Body of pancreas (tissue), 4 donors: ENCODE results near the gene CALHM5. TPM values are rescaled to one million over a fixed set of nuclear protein-coding genes. Genes with fewer than 3 reads are reported as not detected.

Experiments
- ATAC-seq: fragments of 150-250 bp; one replicate; pipeline ENCODE4 v1.9.1; 2016
- DNase-seq, 4 donors: peaks; one replicate each; pipeline ENCODE4 v3.0.0-alpha.2; 2019
- H3K27ac ChIP-seq, 4 donors: fragments of 200-600 bp; sonication (generic); 1 replicate in 3 of 4; 2 replicates in 1 of 4; pipeline versions ENCODE4 v1.5.1 to v1.6.1; 2016 to 2019; ENCODE audit warnings: mild to moderate bottlenecking in 1 of 4, mixed read lengths in 1 of 4, moderate library complexity in 1 of 4
- H3K27me3 ChIP-seq, 2 donors: fragments of 200-600 bp; sonication (generic); one replicate each; pipeline ENCODE4 v1.6.0; 2016; ENCODE audit warnings: mild to moderate bottlenecking in 1 of 2
- H3K36me3 ChIP-seq, 2 donors: fragments of 200-600 bp; sonication (generic); replicated peaks in 1 of 2; 2 replicates each; pipeline ENCODE4 v1.5.1; 2016; ENCODE audit warnings: low read depth in 2 of 2; ENCODE audit not compliant: insufficient read depth in 1 of 2
- H3K4me1 ChIP-seq: fragments of 200-600 bp; sonication (generic); one replicate; pipeline ENCODE4 v1.6.0; 2016
- H3K4me3 ChIP-seq, 2 donors: fragments of 200-600 bp; sonication (generic); 1 replicate in 1 of 2; 2 replicates in 1 of 2; pipeline ENCODE4 v1.5.1; 2016 to 2019
- H3K9me3 ChIP-seq, 3 donors: fragments of 200-600 bp; sonication (generic); 1 replicate in 2 of 3; 2 replicates in 1 of 3; pipeline ENCODE4 v1.5.1; 2016
- CTCF ChIP-seq, 7 experiments: fragments of 450-650 bp in 4 of 7; fragments of 200-600 bp in 3 of 7; sonication (generic) in 3 of 7; IDR thresholded peaks; one replicate each; pipeline ENCODE4 v1.5.1; 2016 to 2019; ENCODE audit warnings: antibody characterized with exemption in 7 of 7
- POLR2A ChIP-seq, 3 donors: fragments of 450-650 bp; IDR thresholded peaks; one replicate each; pipeline ENCODE4 v1.6.1; 2016; ENCODE audit warnings: antibody characterized with exemption in 3 of 3, mild to moderate bottlenecking in 2 of 3
- WGBS, 2 donors: methylation state at CpG; one replicate each; pipeline ENCODE4 v1.1.5; 2017; 5-methylcytosine and 5-hydroxymethylcytosine counted together
- intact Hi-C: fragments of 100-400 bp; cut with DNase I; formaldehyde crosslinking; loops from one replicate; pipeline ENCODE4 v1.15.1; 2023
- total RNA-seq, 2 donors: library from RNA; depleted of rRNA; stranded (reverse); fragments of >200 nt; gene quantifications; one replicate each; pipeline ENCODE4 v1.1.0, GENCODE V29; 2016

The CALHM5 gene
- total RNA-seq, 2 donors from 2014 or later, result 0.33 to 0.52 TPM

- TF ChIP-seq POLR2A (IDR thresholded peaks at IDR 0.05), result no peak
- no peak for TF ChIP-seq CTCF (IDR thresholded peaks at IDR 0.05)
- no peak overlapping the region for H3K4me3 ChIP-seq
- DNase-seq (no peak), ATAC-seq (no peak)
- H3K4me1 ChIP-seq, result no peaks in the 10 kb centered on the region
- H3K27me3 ChIP-seq, result no peaks in the 10 kb centered on the region
- H3K9me3 ChIP-seq, result no peaks in the 10 kb centered on the region
- no peak overlapping the region for H3K27ac ChIP-seq
- intact Hi-C loops, result no loop called here
- no peaks in the 10 kb centered on the region for H3K36me3 ChIP-seq
These were observed 31.0 kb downstream of the CALHM5 start for GRCh38 chr6:116542426-116542825.

GRCh38 chr6:116543149-116543548 lies 31.7 kb downstream of the CALHM5 start:
- Histone ChIP-seq H3K27ac (no peak overlapping the region), H3K4me3 (no peak overlapping the region), H3K9me3 (no peaks in the 10 kb centered on the region), H3K36me3 (no peaks in the 10 kb centered on the region), H3K27me3 (no peaks in the 10 kb centered on the region), H3K4me1 (no peaks in the 10 kb centered on the region)
- ATAC-seq, result no peak
- DNase-seq, result no peak
- intact Hi-C loops, result no loop called here
- TF ChIP-seq CTCF (IDR thresholded peaks at IDR 0.05) (no peak), POLR2A (IDR thresholded peaks at IDR 0.05) (no peak)

GRCh38 chr6:116545651-116546050 lies 34.2 kb downstream of the CALHM5 start, which contains the start of gene TRAPPC3L:
TRAPPC3L (minus strand) TSS chr6:116545684; CDS start chr6:116545514, 170 bp downstream.
- H3K4me1 ChIP-seq, result no peaks in the 10 kb centered on the region
- no peaks in the 10 kb centered on the region for H3K9me3 ChIP-seq
- 50 to 54% methylated on average over 4 of the region's 4 CpGs for WGBS, 2 donors
- H3K27me3 ChIP-seq, result no peaks in the 10 kb centered on the region
- no peak within 1 kb of the TSS for H3K27ac ChIP-seq
- intact Hi-C loops, result no loop called here
- DNase-seq, result no peak
- TF ChIP-seq POLR2A (IDR thresholded peaks at IDR 0.05) (no peak), CTCF (IDR thresholded peaks at IDR 0.05) (no peak)
- H3K4me3 ChIP-seq, result no peak within 1 kb of the TSS
- ATAC-seq, result no peak
- H3K36me3 ChIP-seq, result no peaks in the 10 kb centered on the region

GRCh38 chr6:116547358-116547757 lies 35.9 kb downstream of the CALHM5 start:
- Histone ChIP-seq H3K27me3 (no peaks in the 10 kb centered on the region), H3K9me3 (no peaks in the 10 kb centered on the region), H3K4me1 (no peaks in the 10 kb centered on the region), H3K36me3 (no peaks in the 10 kb centered on the region), H3K27ac (no peak overlapping the region), H3K4me3 (no peak overlapping the region)
- 78 to 83% methylated on average over 6 of the region's 6 CpGs for whole genome bisulfite sequencing, 2 donors
- TF ChIP-seq POLR2A (IDR thresholded peaks at IDR 0.05) (no peak), CTCF (IDR thresholded peaks at IDR 0.05) (no peak)
- no peak for DNase-seq
- no peak for ATAC-seq
- intact Hi-C loops, result no loop called here

- intact Hi-C loops, result no loop called here
- Histone ChIP-seq H3K9me3 (no peaks in the 10 kb centered on the region), H3K4me1 (no peaks in the 10 kb centered on the region), H3K36me3 (no peaks in the 10 kb centered on the region), H3K27ac (no peak overlapping the region), H3K4me3 (no peak overlapping the region), H3K27me3 (no peaks in the 10 kb centered on the region)
- TF ChIP-seq POLR2A (IDR thresholded peaks at IDR 0.05), result no peak
- TF ChIP-seq CTCF (IDR thresholded peaks at IDR 0.05), result no peak
- 15 to 29% methylated on average over 4 of the region's 4 CpGs for WGBS, 2 donors
- ATAC-seq, result no peak
- no peak for DNase-seq
These were observed 39.4 kb downstream of the CALHM5 start for GRCh38 chr6:116550796-116551195.
